ENCODE data around the gene ASAP2.

ASAP2 gene

GRCh38 chr2:9232166-9232479, 25.5 kb downstream of the ASAP2 start:
- no peak for DNase-seq

GRCh38 chr2:9232886-9233285, 26.3 kb downstream of the ASAP2 start:
- DNase-seq = no peak

- DNase-seq = no peak
These were observed 28.1 kb downstream of the ASAP2 start for GRCh38 chr2:9234680-9235146.

GRCh38 chr2:9235147-9236044, 28.8 kb downstream of the ASAP2 start:
- no peak for DNase-seq

GRCh38 chr2:9236045-9236344, 29.4 kb downstream of the ASAP2 start:
- DNase-seq = no peak

- no peak for DNase-seq
These were observed 30.3 kb downstream of the ASAP2 start for GRCh38 chr2:9236867-9237266.

- DNase-seq = no peak
These were observed 31.2 kb downstream of the ASAP2 start for GRCh38 chr2:9237831-9238230.

GRCh38 chr2:9238591-9239326, 32.1 kb downstream of the ASAP2 start:
- DNase-seq = no peak

GRCh38 chr2:9239616-9240015, 33.0 kb downstream of the ASAP2 start:
- DNase-seq = no peak

GRCh38 chr2:9240745-9241144, 34.1 kb downstream of the ASAP2 start:
- no peak for DNase-seq

- no peak for DNase-seq
These were observed 34.6 kb downstream of the ASAP2 start for GRCh38 chr2:9241233-9241632.

GRCh38 chr2:9243357-9243756, 36.7 kb downstream of the ASAP2 start:
- no peak for DNase-seq

- no peak for DNase-seq
These were observed 38.5 kb downstream of the ASAP2 start for GRCh38 chr2:9244985-9245544.

- DNase-seq = no peak
These were observed 40.6 kb downstream of the ASAP2 start for GRCh38 chr2:9247177-9247576.

- no peak for DNase-seq
These were observed 41.2 kb downstream of the ASAP2 start for GRCh38 chr2:9247786-9248185.

GRCh38 chr2:9248363-9248762, 41.8 kb downstream of the ASAP2 start:
- no peak for DNase-seq

GRCh38 chr2:9249020-9249800, 42.6 kb downstream of the ASAP2 start:
- DNase-seq = no peak

- DNase-seq = no peak
These were observed 43.5 kb downstream of the ASAP2 start for GRCh38 chr2:9250091-9250490.

- no peak for DNase-seq
These were observed 44.0 kb downstream of the ASAP2 start for GRCh38 chr2:9250498-9251153.

GRCh38 chr2:9251154-9252001, 44.8 kb downstream of the ASAP2 start:
- DNase-seq = no peak

GRCh38 chr2:9252002-9252357, 45.4 kb downstream of the ASAP2 start:
- DNase-seq = no peak

- DNase-seq = no peak
These were observed 48.8 kb downstream of the ASAP2 start for GRCh38 chr2:9255416-9255815.

All from NCI-H2081 (cell line).